Naive B cell (primary cell): Measurements from ENCODE around the gene FAM83B. TPM values are rescaled to one million over a fixed set of nuclear protein-coding genes. Genes with fewer than 3 reads are reported as not detected.

Experiments used
- ATAC-seq, 2 donors: fragments of 150-1000 bp; cut with Tn5 transposase; 2 replicates each; pipeline ENCODE4 v1.10.0; 2021; ENCODE audit warnings: low read depth in 2 of 2, mild to moderate bottlenecking in 2 of 2, moderate library complexity in 2 of 2
- DNase-seq: peaks from one replicate; pipeline ENCODE4 v3.0.0; 2022
- H3K27ac Mint-ChIP-seq, 6 donors: one replicate each; pipeline ENCODE4 v1.8.0; 2020 to 2022; ENCODE audit warnings: mild to moderate bottlenecking in 6 of 6, mixed read lengths in 6 of 6, moderate library complexity in 5 of 6, inconsistent platforms in 2 of 6
- H3K27me3 Mint-ChIP-seq, 3 donors: one replicate each; pipeline ENCODE4 v1.8.0; 2021 to 2022; ENCODE audit warnings: mixed read lengths in 3 of 3, mild to moderate bottlenecking in 1 of 3
- H3K36me3 Mint-ChIP-seq, 2 donors: one replicate each; pipeline ENCODE4 v1.8.0; 2020 to 2022; ENCODE audit warnings: mixed read lengths in 2 of 2, inconsistent platforms in 1 of 2, mild to moderate bottlenecking in 1 of 2
- H3K4me1 Mint-ChIP-seq, 3 donors: one replicate each; pipeline ENCODE4 v1.8.0; 2020 to 2022; ENCODE audit warnings: mixed read lengths in 3 of 3, inconsistent platforms in 1 of 3, mild to moderate bottlenecking in 1 of 3, moderate library complexity in 1 of 3
- H3K4me3 Mint-ChIP-seq, 8 donors: one replicate each; pipeline ENCODE4 v1.8.0; 2020 to 2022; ENCODE audit warnings: mild to moderate bottlenecking in 8 of 8, mixed read lengths in 8 of 8, moderate library complexity in 8 of 8, inconsistent platforms in 2 of 8
- H3K9me3 Mint-ChIP-seq, 7 donors: one replicate each; pipeline ENCODE4 v1.8.0; 2020 to 2022; ENCODE audit warnings: mixed read lengths in 7 of 7, mild to moderate bottlenecking in 5 of 7, inconsistent platforms in 2 of 7, moderate library complexity in 1 of 7
- polyA plus RNA-seq, 6 donors: library from polyadenylated mRNA; unstranded; fragments of 300-500 nt; fragmentation: Illumina TruSeq; gene quantifications; one replicate each; pipeline ENCODE4 v1.2.3, GENCODE V29; 2021; ENCODE audit warnings: low read depth in 6 of 6

The FAM83B gene
- polyA plus RNA-seq, 6 donors from 2014 or later, result not detected

GRCh38 chr6:54981276-54981609 lies 134.7 kb downstream of the FAM83B start:
- Mint-ChIP-seq H3K9me3 (peaks cover 1 to 15% (median 9%) of the 10 kb centered on the region in 7 donors), H3K27me3 (no peaks in the 10 kb centered on the region), H3K36me3 (no peaks in the 10 kb centered on the region), H3K27ac (no peak overlapping the region), H3K4me1 (no peaks in the 10 kb centered on the region), H3K4me3 (no peak overlapping the region)
- no peak for ATAC-seq
- DNase-seq, result no peak

DNA sequence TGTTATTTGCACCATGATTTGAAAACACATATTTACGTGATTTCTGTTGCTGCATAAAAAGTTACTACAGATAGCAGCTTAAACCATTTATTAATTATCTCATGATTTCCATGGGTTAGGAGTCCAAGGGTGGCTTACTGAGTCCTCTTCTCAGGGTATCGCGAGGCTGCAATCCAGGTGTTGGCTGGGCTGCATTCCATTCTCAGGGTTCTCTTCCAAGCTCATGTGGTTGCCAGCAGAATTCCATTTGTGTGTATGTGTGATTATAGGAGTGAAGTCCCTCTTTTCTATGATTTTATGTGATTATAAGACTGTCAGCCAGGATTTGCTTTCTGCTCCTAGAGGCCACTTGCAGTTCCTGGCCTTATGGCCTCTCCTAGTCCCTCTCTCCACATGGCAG lies 135.1 kb downstream of the FAM83B start:
- peaks cover 1 to 18% (median 12%) of the 10 kb centered on the region in 7 donors for H3K9me3 Mint-ChIP-seq
- no peak for DNase-seq
- no peak overlapping the region for H3K4me3 Mint-ChIP-seq
- no peaks in the 10 kb centered on the region for H3K36me3 Mint-ChIP-seq
- no peaks in the 10 kb centered on the region for H3K4me1 Mint-ChIP-seq
- no peaks in the 10 kb centered on the region for H3K27me3 Mint-ChIP-seq
- ATAC-seq, result no peak
- H3K27ac Mint-ChIP-seq, result no peak overlapping the region

GRCh38 chr6:54987633-54988290 lies 141.2 kb downstream of the FAM83B start:
- DNase-seq, result no peak
- Mint-ChIP-seq H3K27me3 (no peaks in the 10 kb centered on the region), H3K36me3 (no peaks in the 10 kb centered on the region), H3K27ac (no peak overlapping the region), H3K4me3 (no peak overlapping the region), H3K9me3 (peaks cover 3 to 24% (median 13%) of the 10 kb centered on the region in 7 donors), H3K4me1 (no peaks in the 10 kb centered on the region)
- ATAC-seq, result no peak

DNA sequence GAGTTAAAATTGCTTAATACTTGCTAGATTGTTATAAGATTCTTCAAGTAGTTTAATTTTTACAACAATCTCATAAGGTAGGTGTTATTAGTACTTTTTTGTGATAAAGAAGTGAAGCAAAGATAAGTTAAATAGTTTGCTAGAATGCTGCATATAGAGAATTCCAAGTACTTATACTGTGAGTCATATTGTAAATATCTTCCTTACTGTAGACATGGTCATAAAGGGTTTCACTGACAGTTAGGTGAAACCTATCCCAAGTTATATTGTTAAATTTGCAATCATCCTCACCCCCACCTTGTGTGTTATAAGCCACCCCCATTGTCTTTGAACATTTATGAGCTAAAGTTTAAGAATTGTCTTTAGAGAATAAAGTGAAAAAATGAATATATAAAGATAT lies 142.0 kb downstream of the FAM83B start:
- Mint-ChIP-seq H3K36me3 (no peaks in the 10 kb centered on the region), H3K27me3 (no peaks in the 10 kb centered on the region), H3K9me3 (peaks cover 3 to 31% (median 15%) of the 10 kb centered on the region in 7 donors), H3K4me3 (no peak overlapping the region), H3K4me1 (no peaks in the 10 kb centered on the region), H3K27ac (no peak overlapping the region)
- DNase-seq, result no peak
- no peak for ATAC-seq

- no peak overlapping the region for H3K27ac Mint-ChIP-seq
Measured at GRCh38 chr6:54990001-54990400, 143.4 kb downstream of the FAM83B start.

More at GRCh38 chr6:54990001-54990400, 143.4 kb downstream of the FAM83B start:
- H3K9me3 Mint-ChIP-seq, result peaks cover 1 to 30% (median 15%) of the 10 kb centered on the region in 7 donors
- H3K27me3 Mint-ChIP-seq, result no peaks in the 10 kb centered on the region
- ATAC-seq (no peak), DNase-seq (no peak)
- no peaks in the 10 kb centered on the region for H3K36me3 Mint-ChIP-seq
- no peaks in the 10 kb centered on the region for H3K4me1 Mint-ChIP-seq
- H3K4me3 Mint-ChIP-seq, result no peak overlapping the region
